Activated CD8-positive, alpha-beta memory T cell treated with anti-CD3 and anti-CD28 coated beads, Interleukin-2, amount 50 U/mL, for 1 hour (primary cell): Measurements from ENCODE around the gene MEGF6.

Experiments
- DNase-seq: peaks from one replicate; pipeline ENCODE4 v3.0.0-alpha.2; 2020; ENCODE audit errors: extremely low read depth

The MEGF6 gene

GRCh38 chr1:3644273-3644672 is 33.0 kb upstream of the MEGF6 start:
- DNase-seq, result no peak

GRCh38 chr1:3642919-3643675 is 31.8 kb upstream of the MEGF6 start:
- DNase-seq, result no peak

GRCh38 chr1:3641816-3642215 is 30.5 kb upstream of the MEGF6 start:
- no peak for DNase-seq

- DNase-seq, result no peak
Measured at GRCh38 chr1:3641046-3641760, 29.9 kb upstream of the MEGF6 start.

GRCh38 chr1:3640121-3640837 is 29.0 kb upstream of the MEGF6 start:
- DNase-seq, result no peak

GRCh38 chr1:3639397-3639911 is 28.1 kb upstream of the MEGF6 start:
- DNase-seq, result no peak

GRCh38 chr1:3638676-3639075 is 27.4 kb upstream of the MEGF6 start:
- DNase-seq, result no peak

GRCh38 chr1:3638027-3638426 is 26.7 kb upstream of the MEGF6 start:
- no peak for DNase-seq

- no peak for DNase-seq
Measured at GRCh38 chr1:3636531-3636930, 25.2 kb upstream of the MEGF6 start.

GRCh38 chr1:3636080-3636479 is 24.8 kb upstream of the MEGF6 start:
- no peak for DNase-seq

- DNase-seq, result no peak
Measured at GRCh38 chr1:3634059-3634800, 22.9 kb upstream of the MEGF6 start.

- no peak for DNase-seq
Measured at GRCh38 chr1:3633344-3634058, 22.2 kb upstream of the MEGF6 start.

- no peak for DNase-seq
Measured at GRCh38 chr1:3632716-3633343, 21.5 kb upstream of the MEGF6 start.

- DNase-seq, result no peak
Measured at GRCh38 chr1:3632298-3632697, 21.0 kb upstream of the MEGF6 start.

- DNase-seq, result no peak
Measured at GRCh38 chr1:3631320-3632260, 20.3 kb upstream of the MEGF6 start.

GRCh38 chr1:3630914-3631313 is 19.6 kb upstream of the MEGF6 start:
- DNase-seq, result no peak

GRCh38 chr1:3630161-3630611 is 18.9 kb upstream of the MEGF6 start:
- DNase-seq, result no peak

- no peak for DNase-seq
Measured at GRCh38 chr1:3629561-3630160, 18.4 kb upstream of the MEGF6 start.

- no peak for DNase-seq
Measured at GRCh38 chr1:3628445-3628844, 17.1 kb upstream of the MEGF6 start.
